ENCODE measurements around the gene ICAM3.

GRCh38 chr19:10339977-10340376 is 553 bp upstream of the ICAM3 start:
- no peak for TF ChIP-seq POLR2AphosphoS5 (IDR thresholded peaks at IDR 0.05; ENCODE audit: low read depth, low read length)
- TF ChIP-seq CTCF (IDR thresholded peaks at IDR 0.05), result no peak
